GM21447 (cell line): ENCODE results near the gene DQX1.

ENCODE experiments used
- ATAC-seq: cut with Tn5 transposase; IDR thresholded peaks from one replicate; pipeline ENCODE4 v1.9.1; 2021; ENCODE audit not compliant: unreplicated experiment

The DQX1 gene

DNA sequence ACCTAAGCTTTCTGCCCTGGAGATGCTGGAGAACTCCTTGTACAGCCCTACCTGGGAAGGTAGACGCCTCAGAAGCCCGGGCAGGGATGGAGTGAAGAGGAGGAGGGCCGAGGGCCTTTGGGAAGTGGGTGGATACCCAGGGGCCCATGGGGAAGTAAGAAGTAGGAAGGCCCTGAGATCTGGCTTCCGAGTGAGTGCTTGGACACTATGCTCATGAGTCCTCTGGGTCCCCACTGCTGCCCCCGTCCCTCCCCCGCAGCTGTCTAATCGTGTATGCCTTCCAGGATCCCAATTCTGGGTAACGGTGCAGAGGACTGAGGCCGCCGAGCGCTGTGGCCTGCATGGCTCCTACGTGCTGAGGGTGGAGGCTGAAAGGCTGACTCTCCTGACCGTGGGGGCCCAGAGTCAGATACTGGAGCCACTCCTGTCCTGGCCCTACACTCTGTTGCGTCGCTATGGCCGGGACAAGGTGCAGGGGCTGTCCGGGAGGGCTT lies 29.6 kb upstream of the DQX1 start:
- ATAC-seq = no peak

DNA sequence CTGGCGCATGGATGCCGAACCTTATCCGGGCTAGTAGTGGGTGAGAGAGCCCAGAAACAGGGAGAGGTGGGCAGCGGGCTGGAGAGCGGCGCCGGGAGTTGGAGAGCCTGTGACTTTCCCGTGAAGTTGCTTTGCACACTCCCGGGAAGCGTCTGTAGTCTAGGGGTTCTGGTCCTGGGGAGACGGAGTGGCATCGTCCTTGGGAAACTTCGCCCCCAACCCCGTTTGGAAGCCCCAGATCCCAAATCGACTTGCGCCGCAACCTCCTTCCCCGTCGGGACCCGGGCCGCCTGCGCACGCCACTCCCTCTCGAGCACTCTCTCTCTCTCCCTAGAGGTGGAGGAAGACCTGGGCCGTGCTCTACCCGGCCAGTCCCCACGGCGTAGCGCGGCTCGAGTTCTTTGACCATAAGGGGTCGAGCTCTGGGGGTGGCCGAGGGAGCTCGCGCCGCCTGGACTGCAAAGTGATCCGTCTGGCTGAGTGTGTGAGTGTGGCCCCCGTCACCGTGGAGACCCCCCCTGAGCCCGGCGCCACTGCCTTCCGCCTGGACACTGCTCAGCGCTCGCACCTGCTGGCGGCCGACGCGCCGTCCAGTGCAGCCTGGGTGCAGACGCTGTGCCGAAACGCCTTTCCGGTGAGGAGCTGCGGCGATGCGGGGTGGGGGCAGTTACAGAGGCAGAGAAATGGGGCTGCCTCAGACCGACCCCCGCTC lies 28.9 kb upstream of the DQX1 start:
- ATAC-seq = peak; percentile 45

DNA sequence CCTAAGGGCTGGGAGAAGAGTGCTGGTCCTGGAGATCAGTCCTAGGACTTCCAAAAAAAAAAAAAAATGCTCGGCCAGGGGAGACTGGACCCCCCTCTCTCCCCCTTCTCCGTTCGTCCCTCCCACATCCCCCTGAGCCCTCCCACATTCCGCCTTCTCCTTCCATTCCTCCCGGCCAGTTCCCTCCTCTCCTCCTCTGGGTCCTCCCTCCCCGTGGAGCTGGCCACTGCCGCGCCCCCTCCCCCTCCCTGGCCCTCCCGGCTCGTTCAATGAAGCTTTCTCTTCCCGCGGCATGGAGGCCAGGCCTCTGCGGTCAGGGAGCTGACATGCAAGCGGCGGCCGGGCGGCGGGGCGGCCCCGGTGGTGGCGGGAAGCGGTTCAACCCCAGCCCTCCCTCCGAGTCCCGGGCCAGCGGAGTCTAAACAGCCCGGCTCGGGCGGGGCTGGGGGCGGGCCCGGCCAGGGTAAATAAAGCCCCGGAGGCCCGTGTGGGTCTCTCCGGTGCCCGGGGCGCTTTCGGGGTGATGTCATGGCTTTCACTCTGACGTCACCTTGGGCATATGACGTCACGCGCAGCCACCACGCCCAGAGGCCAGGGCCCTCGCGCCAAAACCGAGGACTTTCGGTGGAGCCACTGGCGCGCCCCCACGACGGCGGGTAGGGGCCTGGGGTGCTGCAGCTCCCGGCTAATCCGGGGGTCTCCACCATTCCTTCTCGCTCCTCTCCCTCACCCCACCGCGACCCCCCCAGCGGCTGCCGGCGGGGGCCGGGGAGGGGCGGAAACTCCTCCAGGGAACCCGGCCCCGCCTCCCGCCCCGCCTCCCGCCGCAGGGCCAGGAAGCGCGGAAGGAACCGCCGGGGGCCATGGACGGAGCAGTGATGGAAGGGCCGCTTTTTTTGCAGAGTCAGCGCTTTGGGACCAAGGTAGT lies 28.1 kb upstream of the DQX1 start, which contains the start of the genes DOK1 and LOXL3:
DOK1 (plus strand) TSS at position 829 of the 928 bp plus-strand sequence; CDS start at position 864, 35 bp downstream.
LOXL3 (minus strand) TSS at position 51 of the 928 bp plus-strand sequence. CDS start 1,308 bp downstream, outside the sequence.
- ATAC-seq = peak; percentile 54

DNA sequence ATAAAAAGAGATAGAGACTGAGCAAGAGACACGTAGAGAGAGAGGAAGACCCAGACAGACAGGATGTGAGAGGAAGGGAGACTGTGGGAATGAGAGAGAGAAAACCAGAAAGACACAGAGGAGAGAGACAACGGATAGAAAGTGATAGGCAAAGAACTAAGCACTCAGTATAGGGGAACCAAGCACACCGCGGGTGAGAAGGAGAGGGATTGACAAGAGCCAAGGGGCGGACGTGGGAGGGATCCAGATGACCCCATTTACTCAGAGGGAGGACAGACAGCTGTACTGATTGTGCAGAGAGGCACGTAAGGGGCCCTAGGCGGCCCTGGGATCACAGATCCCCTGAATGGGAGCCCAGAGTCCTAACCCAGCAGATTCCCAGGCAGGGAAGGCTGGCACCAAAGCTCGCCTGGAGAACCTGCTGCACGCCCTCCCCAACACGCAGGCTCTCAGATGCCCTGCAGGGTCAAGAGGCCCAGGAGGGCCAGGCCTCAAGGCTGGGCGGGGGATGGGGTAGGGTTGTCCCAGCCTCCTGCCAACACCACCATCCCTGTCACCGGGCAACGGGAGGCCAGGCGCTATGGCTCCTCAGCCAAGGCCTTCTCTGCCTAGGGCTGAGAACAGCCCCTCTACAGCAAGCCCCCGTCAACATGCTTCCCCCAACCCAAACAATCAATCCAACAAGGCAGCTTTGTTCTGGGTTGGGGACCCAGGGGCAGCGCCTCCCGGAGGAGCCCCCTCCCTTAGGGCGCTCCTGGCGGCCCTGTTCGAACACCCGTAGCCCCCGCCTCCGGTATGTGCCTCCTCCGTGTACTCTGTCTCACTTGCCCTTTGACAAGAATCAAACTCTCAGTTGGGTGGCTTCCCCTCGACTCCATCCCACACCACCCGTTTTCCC lies 27.1 kb upstream of the DQX1 start:
- ATAC-seq = no peak

DNA sequence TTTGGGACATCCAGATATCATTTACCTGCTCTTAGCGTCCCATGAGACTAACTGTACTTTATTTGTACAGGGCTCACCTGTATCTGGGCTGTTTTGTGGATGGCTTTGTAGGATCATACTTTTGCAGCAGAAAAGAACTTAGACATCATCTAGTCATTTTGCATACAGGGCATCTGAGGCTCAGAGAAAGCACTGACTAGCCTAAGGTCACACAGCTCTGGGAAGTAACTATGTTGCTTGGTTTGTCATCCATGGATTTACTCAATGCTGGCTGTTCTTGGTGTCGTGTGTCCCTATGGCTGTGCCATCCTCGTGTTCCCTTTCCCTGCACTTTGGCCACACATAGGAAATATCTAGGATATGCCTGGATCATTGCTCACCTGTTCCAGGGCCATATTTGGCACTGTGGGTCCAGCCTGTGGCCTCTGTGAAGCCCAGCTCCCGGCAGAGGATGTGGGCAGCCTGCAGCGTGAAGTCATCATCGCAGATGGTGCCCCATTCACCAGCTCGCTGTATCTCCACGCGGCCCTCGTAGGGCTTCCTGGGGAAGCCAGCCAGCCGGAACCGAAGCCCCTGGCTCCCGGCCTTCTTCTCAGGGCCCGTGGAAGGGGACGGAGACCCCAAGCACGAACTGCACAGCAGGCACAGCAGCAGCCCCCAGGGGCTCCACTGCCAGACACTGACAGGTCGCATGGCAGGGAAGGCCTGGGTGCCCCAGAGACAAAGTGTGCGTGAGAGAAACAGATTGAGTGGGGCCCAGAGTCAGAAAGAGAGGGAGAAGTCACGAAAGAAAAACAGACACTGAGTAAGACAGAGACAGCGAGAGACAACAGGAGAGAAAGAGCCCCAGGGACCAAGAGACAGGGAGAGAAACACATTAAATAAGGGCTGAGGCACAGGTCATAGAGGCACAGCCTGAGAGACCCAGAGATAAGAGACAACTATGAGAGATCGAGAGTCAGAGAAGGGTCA lies 26.2 kb upstream of the DQX1 start:
- no peak for ATAC-seq

DNA sequence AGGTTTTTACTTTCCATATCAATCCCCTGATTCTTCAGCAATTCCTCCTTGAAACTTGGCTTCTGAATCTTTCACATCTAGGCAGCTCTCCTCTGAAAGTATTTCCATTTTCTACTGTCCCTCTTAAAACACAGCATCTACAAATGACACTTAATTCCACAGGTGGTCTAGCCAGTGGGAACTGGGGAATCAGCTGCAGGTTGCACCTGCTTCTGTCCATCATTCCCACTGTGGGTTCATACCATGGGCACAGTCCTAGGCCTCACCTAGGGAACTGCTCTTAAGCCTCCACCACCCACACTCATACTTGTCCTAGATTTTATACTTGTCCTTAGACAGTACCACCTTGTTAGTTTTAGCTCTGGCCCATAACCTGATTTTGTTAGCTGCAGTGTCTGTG lies 25.5 kb upstream of the DQX1 start:
- no peak for ATAC-seq

DNA sequence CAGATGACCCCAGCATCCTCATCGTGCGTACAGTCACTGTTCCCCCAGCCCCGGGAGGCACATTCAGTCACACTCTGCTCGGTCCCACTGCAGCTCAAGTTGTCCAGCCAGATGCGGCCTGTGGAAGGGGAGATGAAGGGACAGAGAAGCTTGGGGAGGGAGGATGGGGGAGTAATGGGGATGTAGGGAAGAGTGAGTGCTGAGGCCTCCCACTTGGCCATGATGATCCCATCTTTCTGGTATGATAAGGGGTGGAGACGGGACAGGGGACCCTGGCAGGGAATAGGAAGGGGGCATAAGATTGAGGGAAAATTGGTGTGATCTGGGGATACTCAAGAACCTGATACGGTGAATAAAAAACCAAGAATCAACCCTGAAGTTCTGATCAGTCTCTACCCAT lies 24.2 kb upstream of the DQX1 start:
- no peak for ATAC-seq

DNA sequence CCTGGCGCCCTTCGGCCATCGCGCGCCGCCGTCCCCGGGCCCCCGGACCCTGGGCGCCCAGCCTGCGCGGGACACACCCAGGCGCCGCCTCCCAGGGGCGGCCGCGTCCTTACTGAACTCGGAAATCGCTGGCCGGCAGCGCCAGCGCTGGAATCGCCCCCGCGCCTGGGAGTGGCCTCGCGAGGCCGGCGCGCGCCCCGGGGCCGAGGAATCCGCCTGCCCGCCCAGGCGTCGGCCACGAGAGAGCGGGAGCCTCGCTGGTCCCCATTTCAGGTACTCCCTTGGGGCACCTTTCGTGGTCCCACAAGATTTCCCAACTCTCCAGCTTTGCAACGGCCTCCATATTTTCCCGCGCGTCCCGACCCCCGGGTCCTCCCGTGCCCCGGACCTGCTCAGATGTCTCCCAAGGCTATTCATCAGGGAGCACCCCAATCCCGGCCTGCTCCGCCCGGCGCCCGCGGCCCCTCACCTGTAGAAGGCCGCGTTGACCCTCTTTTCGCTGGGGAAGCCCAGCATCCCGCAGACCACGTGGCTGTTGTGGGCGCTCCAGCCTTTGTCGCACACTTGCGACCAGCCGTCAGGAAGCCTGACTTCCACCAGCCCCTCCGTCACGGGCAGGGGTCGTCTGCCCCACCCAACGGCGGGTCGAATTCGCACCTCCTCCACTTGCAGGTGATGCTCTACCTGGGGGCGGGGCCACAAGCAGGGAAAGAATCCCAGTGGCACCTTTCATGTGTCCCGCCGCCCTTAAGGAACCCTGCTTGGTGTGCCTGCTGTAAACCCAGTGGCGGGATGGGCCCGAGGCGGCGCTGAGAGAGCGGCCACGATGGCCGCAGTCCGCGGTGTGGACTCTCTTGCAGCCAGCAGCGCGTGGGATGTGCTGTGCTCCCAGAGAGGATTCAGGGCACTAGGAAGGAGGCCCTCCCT lies 23.1 kb upstream of the DQX1 start:
- no peak for ATAC-seq

DNA sequence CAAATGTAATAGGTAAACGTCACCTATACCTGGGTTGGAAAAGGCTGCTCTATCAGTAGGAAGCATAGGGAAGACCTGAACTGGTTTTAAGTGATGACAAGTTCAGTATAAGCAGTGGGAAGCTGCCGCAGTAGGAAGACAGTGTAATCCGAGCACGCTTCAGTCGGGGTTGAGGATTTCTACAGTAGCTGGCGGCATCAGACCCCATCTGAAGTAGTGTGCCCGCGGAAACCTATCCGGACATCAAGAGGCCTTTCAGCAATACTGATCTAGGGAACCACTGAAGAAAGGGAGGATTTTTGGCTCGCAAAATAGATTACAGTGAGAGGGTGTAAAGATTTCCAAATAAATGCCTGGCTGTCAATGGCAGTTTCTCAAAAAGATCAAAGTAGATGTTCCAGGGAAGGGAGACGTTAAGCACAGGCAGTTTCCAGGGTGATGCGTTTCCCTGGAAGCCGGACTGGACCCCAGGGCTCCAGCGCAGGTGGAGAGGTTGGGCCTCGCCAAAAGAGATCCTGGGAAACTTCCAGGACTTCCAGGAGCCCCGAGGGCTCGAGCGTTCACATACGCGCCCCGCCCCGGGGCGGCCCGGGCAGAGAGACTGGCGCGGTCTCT lies 22.4 kb upstream of the DQX1 start:
- ATAC-seq = no peak

DNA sequence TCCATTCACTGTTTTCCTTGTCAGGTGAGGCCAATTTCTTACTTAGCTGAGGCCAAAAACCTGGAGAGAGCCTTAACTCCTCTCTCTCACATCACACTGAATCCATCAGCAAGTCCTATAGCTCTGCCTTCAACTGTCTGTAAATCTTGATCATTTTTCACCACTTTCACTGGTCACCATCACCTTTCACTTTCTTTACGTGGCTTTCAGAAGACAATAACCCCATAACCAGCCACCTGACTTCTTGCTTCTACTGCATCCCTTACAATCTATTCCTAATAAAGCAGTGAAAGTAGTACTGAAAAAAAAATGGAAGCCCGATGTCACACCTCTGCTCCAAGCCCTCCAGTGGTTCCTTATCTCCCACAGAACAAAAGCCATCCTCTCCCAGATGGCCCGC lies 20.0 kb upstream of the DQX1 start:
- no peak for ATAC-seq

DNA sequence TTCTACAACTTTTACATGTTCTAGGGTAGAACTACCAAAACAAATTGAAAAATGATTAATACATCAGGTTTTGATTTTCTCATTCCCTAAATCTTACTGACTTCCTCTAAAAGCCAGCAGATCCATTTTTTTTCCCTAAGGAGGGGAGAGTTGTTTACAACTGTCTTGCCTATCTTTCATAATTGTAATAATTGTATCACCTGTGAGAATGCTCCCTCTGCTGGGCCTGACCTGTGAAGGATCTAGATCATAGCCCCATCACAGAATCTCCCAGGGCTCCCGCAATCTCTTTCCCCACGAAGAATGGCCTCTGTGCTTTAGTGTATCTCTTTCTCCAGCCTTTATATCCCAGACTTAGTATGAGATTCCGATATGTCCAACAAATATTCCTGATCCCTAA lies 18.6 kb upstream of the DQX1 start:
- ATAC-seq = no peak

DNA sequence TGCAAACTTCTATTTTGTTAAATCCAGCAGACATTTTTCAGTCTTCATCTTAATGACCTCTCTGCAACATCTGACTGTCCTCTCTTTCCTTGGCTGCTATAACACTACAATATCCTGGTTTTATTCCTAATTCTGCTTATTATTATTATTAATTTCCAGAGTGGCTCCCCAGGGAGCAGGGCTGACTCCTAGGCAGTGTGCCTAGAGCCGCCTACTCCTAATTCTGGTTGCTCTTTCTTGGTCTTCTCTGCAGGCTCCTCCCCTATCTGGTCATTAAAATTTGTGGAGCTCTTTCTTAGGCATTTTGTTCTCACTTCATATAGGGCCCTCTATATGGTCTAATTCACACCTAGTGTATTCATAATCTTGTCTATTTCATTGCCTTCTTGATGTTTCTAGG lies 16.9 kb upstream of the DQX1 start:
- no peak for ATAC-seq

DNA sequence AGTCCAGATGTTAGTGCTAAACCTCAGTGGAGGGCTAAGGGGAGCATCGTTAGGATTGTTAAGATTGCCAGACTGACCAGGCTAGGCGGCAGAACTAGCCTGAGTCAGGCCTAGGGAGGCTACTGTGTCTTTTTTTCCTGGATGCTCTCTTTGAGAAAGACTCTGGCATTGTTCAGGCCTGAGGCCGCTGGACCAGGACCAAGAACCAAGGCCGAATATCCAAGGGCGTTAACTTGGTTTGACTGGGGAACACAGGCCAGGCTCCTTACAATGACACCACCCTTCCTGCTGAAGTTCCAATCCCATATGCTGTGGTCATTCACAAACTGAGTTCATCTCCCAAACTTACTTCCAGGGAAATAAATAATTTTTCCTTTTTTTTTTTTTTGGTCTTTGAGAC lies 14.3 kb upstream of the DQX1 start:
- ATAC-seq = no peak

DNA sequence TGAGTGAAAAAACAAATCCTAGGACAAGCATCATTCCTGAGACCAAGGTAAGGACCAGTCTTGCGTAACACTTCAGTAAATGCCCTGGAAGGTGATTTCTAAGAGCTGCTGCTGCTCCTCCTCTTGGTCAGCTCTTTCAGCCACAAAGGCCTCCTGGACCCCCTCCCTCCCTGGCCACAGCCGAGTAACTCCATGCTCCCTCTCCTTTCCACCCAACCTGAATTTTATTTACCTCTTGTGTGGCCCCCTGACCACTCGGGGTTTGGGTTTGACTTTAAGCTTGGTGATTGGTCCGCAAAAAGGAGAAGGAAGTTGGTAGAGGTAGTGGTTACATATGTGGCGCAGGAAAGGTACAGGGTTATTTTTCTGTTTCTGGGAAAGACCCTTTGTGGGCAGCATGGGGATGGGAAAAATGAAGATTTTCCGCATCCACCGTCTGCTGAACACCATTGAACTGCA lies 12.9 kb upstream of the DQX1 start:
- ATAC-seq = no peak

DNA sequence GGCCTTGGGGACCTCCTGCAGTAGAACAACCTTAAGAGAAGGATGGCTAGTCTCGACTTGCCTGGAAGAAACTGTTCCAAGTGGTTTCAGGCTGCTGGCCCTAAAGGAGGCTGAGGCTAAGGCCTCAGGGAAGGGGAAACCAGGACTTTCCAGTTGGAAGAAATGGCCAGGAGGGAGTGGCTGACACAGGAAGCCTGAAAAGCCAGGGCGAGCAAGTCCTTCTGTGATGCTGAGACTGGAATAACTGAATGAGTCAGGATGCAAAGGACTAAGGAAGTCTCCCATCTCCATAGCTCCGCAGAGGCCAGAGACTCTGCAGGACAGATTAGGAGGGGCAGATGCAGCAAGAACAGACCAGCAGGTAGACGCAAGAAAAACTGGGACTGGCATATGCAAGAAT lies 11.1 kb upstream of the DQX1 start:
- ATAC-seq = no peak

DNA sequence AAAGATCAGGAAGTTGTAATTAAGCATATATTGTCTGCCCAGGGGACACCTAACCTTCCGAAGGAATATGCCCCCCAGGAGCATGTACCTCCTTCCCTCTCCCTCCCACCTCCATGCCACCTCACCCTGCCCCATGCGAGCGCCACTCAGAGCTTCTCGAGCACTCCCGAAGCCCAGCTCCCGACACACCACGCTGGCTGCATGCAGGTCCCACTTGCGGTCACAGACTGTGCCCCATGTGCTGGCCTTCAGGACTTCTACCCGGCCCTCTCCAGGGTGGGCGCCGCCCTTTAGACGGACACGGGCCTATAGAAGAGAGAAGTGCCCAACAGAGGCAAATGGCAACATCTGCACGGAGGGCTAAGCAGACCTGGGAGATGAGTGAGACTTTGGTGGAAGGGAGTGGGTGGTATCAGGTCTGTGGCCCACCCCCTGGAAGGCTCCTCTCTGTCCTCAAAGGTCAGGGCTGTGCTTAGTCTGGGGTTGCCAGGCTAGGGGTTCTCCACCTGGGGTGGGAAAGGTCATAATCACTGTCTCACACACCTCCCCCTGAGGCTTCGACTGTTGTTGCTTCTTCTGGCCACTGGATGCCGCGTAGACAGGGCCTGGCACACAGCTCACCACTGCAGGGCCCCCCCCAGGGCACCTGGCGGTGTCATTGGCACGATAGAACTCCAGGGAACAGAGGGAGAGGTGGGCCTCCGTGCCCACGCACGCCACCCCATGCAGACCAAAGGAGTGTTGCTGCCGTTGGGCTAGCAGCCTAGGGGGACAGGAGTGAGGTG lies 10.3 kb upstream of the DQX1 start:
- ATAC-seq = no peak

DNA sequence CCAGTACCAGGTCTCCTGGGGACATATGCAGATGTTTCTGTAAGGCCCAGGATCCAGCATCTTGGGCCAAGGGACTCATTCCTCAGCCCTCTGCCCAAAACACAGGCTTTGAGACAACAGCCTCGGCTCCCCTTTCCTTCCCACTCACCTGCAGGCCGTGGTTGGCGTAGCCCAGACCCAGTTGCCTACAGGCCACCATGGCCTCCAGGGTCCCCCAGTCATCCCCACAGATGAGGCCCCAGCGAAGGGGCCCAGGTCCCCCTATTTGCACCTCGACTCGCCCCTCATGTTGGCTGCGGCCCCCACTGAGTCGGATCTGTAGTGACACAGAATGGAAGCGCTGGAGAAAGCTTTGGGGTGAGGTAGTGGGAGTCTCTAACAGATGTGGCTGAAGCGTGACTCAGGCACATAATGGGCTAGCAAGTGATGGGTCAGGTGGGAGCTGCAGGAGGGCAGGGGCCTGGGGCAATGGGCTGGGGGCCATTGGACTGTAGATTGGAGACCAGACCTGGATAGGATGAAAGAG lies 9.5 kb upstream of the DQX1 start:
- no peak for ATAC-seq
